Nephron progenitor cell (in vitro differentiated cells): Measurements from ENCODE around the gene LHX1.

Experiments
- DNase-seq: peaks from one replicate; pipeline ENCODE4 v3.0.0; 2021
- H3K27ac Mint-ChIP-seq: 2 replicates; pipeline ENCODE4 v1.8.0; 2021; ENCODE audit warnings: mild to moderate bottlenecking, moderate library complexity, mixed read lengths
- H3K27me3 Mint-ChIP-seq: 2 replicates; pipeline ENCODE4 v1.8.0; 2021; ENCODE audit warnings: mild to moderate bottlenecking, low read depth, mixed read lengths; ENCODE audit not compliant: poor library complexity
- H3K36me3 Mint-ChIP-seq: 2 replicates; pipeline ENCODE4 v1.8.0; 2021; ENCODE audit warnings: low read depth, mixed read lengths
- H3K4me1 Mint-ChIP-seq: 2 replicates; pipeline ENCODE4 v1.8.0; 2021; ENCODE audit warnings: mixed read lengths
- H3K4me3 Mint-ChIP-seq: 2 replicates; pipeline ENCODE4 v1.8.0; 2021; ENCODE audit warnings: mild to moderate bottlenecking, moderate library complexity, mixed read lengths
- H3K9me3 Mint-ChIP-seq: 2 replicates; pipeline ENCODE4 v1.8.0; 2021; ENCODE audit warnings: mild to moderate bottlenecking, moderate library complexity, mixed read lengths
- TF ChIP-seq, protein P1 (sequence below): fragments of 200-600 bp; sonication (generic); IDR thresholded peaks from 2 replicates; pipeline ENCODE4 v1.5.0; 2021; ENCODE audit warnings: antibody characterized with exemption

LHX1 gene

DNA sequence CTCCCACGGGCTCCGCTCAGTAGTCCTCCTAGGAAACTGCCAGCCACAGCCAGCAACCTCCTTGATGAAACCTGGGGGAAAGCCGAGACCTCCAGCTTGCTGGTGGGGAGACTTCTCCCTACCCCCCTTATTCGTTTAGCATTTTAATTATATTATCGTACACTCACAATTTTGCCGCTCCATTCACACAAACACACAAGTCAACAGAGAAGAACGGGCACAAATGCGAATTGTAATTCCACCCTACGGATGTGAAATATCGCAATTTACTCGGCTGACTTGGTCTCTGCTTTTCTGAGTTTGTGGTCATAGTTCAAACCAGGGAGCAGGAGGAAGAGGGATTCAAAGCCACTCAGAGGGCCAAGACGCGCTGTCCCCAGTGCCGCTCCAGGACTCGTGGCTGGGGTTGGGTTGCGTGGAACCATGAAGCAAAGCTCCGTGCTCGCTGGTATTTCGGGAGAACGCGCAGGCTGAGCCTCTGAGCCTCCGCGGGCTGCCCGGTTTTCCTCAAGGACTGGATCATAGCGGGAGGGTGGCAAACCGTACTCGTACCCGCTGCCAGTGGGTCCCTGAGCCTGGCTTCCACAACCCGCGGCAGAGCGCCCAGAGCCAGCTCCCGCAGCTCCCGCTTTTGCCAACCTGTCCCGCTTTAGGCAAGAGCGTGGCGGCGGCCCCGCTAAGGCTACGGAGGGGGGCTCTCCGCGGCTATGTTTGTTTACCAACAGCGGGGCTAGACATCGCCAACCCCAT, 2.0 kb downstream of the LHX1 start:
- peak overlapping the region; percentile 90 for H3K4me3 Mint-ChIP-seq
- H3K9me3 Mint-ChIP-seq = no peaks in the 10 kb centered on the region
- H3K27ac Mint-ChIP-seq = no peak overlapping the region
- peaks cover 100% of the 10 kb centered on the region for H3K27me3 Mint-ChIP-seq
- H3K4me1 Mint-ChIP-seq = peaks cover 64% of the 10 kb centered on the region
- H3K36me3 Mint-ChIP-seq = peaks cover 6% of the 10 kb centered on the region
- DNase-seq = no peak
- TF ChIP-seq, protein P1, sequence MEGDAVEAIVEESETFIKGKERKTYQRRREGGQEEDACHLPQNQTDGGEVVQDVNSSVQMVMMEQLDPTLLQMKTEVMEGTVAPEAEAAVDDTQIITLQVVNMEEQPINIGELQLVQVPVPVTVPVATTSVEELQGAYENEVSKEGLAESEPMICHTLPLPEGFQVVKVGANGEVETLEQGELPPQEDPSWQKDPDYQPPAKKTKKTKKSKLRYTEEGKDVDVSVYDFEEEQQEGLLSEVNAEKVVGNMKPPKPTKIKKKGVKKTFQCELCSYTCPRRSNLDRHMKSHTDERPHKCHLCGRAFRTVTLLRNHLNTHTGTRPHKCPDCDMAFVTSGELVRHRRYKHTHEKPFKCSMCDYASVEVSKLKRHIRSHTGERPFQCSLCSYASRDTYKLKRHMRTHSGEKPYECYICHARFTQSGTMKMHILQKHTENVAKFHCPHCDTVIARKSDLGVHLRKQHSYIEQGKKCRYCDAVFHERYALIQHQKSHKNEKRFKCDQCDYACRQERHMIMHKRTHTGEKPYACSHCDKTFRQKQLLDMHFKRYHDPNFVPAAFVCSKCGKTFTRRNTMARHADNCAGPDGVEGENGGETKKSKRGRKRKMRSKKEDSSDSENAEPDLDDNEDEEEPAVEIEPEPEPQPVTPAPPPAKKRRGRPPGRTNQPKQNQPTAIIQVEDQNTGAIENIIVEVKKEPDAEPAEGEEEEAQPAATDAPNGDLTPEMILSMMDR = no peak

DNA sequence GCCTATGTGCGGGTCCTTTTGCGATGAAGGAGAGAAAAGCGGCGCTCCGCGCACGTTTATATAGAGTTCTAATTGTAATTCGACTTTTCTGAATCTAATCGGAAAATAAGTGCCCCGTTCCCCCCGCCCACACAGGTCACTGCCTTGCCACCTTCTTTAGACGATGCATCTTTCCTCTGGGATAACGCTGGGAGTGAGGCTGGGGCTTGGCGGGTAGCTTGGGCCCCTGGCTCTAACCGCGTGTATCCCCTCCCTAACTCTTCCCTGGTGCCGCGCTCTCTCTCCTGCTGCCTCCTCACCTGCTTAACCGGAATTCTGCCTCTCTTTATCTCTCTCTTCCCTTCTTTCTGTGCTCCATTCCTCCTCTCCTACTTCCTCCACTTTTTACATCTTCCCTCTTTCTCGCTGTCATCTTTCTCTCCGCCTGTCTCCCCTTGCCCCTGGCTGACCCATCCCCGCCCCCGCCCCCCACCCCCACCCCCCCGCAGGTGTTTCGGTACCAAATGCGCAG, 2.6 kb downstream of the LHX1 start:
- TF ChIP-seq, protein P1 = no peak
- H3K4me1 Mint-ChIP-seq = peaks cover 64% of the 10 kb centered on the region
- no peaks in the 10 kb centered on the region for H3K9me3 Mint-ChIP-seq
- H3K27me3 Mint-ChIP-seq = peaks cover 100% of the 10 kb centered on the region
- no peak for DNase-seq
- peak overlapping the region; percentile 90 for H3K4me3 Mint-ChIP-seq
- H3K27ac Mint-ChIP-seq = no peak overlapping the region
- peaks cover 6% of the 10 kb centered on the region for H3K36me3 Mint-ChIP-seq

DNA sequence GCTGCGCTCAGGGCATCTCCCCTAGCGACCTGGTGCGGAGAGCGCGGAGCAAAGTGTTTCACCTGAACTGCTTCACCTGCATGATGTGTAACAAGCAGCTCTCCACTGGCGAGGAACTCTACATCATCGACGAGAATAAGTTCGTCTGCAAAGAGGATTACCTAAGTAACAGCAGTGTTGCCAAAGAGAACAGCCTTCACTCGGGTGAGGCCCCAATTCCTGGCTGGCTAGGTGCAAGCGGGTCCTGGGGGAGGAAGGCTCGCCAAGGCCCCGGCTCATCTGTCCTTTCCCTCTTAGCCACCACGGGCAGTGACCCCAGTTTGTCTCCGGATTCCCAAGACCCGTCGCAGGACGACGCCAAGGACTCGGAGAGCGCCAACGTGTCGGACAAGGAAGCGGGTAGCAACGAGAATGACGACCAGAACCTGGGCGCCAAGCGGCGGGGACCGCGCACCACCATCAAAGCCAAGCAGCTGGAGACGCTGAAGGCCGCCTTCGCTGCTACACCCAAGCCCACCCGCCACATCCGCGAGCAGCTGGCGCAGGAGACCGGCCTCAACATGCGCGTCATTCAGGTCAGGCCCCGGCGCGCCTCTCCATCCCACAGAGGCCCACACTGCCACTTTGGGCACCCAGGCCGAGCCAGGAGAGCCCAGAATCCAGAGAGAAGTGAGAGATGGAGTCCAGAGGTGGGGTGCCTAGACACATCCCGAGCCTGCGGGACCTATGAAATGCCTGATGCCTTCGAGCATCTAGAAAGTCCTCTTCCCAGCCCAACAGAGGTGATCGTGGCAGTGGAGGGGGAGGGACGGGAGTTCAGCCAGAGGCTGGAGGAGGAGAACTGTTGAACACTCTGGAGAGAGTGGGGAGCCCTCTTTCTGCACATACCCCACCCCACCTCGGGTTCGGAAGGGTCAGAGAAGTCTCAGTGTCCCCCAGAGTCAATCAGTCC, 3.3 kb downstream of the LHX1 start:
- DNase-seq = no peak
- Mint-ChIP-seq H3K36me3 (peaks cover 6% of the 10 kb centered on the region), H3K27ac (no peak overlapping the region), H3K9me3 (no peaks in the 10 kb centered on the region), H3K27me3 (peaks cover 100% of the 10 kb centered on the region), H3K4me3 (peak overlapping the region; percentile 90), H3K4me1 (peaks cover 57% of the 10 kb centered on the region)
- TF ChIP-seq, protein P1 = no peak

DNA sequence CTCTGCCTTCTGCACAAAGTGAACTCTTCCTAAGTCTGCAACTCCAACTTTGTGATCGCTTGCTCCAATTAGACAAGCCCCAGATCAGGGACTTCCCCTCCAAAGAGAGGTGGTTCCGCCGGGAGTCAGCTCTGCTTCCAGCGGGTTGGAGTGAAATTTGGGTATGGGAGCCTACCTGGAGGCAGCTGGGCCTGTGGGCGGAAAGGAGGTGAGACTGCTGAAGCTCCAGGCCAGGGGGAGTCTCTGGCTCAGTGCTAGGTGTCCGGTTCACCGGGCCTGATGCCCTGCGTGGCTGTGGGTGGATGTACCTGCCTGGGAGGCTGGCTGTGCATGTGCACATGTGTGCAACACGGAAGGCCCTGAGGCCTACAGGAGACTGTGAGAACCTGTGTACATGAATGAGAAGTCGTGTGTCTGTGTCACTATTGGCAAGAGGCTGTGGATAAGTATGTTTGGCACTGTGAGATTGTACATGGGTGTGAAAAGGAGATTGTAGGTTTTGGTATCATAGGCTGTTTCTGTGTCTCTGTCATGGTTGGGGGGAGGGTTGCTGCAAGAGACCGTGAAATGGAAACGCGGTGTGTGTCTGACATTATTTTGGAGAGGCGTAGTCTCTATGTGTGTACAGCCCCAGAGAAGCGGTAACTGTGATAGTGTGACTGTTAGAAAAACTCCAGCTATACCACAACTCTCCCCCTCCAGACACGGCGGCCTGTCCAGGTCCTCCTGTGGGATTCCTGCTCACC, 4.2 kb downstream of the LHX1 start:
- H3K36me3 Mint-ChIP-seq = peaks cover 6% of the 10 kb centered on the region
- TF ChIP-seq, protein P1 = no peak
- peaks cover 100% of the 10 kb centered on the region for H3K27me3 Mint-ChIP-seq
- no peak overlapping the region for H3K27ac Mint-ChIP-seq
- no peak for DNase-seq
- peaks cover 51% of the 10 kb centered on the region for H3K4me1 Mint-ChIP-seq
- peak overlapping the region; percentile 90 for H3K4me3 Mint-ChIP-seq
- H3K9me3 Mint-ChIP-seq = no peaks in the 10 kb centered on the region

DNA sequence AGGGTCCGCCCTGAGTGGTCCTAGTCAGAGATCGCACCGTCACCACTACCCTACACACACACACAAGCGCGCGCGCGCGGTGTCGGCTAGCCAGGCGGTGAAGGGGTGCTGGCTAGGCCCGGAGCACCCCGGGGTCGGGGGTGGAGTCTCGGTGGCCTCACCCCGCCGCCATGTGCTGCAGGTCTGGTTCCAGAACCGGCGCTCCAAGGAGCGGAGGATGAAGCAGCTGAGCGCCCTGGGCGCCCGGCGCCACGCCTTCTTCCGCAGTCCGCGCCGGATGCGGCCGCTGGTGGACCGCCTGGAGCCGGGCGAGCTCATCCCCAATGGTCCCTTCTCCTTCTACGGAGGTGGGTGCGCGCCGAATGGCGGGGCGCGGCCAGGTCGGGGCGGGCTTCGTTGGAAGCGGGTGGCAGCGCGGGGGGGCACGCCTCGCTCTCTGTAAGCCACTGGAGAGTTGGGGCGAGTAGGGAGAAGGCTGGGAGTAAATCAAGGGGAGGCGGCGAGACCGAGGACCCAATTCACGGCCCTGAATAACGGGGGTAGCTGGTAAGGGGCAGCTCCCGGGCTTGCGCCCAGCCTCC, 4.8 kb downstream of the LHX1 start:
- Mint-ChIP-seq H3K4me1 (peaks cover 47% of the 10 kb centered on the region), H3K9me3 (no peaks in the 10 kb centered on the region), H3K27me3 (peaks cover 100% of the 10 kb centered on the region), H3K36me3 (peaks cover 6% of the 10 kb centered on the region), H3K27ac (no peak overlapping the region), H3K4me3 (peak overlapping the region; percentile 49)
- TF ChIP-seq, protein P1 = no peak
- no peak for DNase-seq
